KMS-11 (cell line): Measurements from ENCODE around the gene IL10.

ENCODE experiments used
- H2AFZ ChIP-seq: fragments of 200-600 bp; sonication (generic); 2 replicates; pipeline ENCODE4 v1.6.1; 2016; ENCODE audit warnings: antibody characterized with exemption, mixed run types, low read depth
- H3K27ac ChIP-seq: fragments of 200-600 bp; sonication (generic); 2 replicates; pipeline ENCODE4 v1.6.1; 2016; ENCODE audit warnings: mild to moderate bottlenecking, mixed run types
- H3K27me3 ChIP-seq: fragments of 200-600 bp; sonication (generic); 2 replicates; pipeline ENCODE4 v1.6.1; 2017; ENCODE audit warnings: mild to moderate bottlenecking, low read depth, mixed run types, moderate library complexity; ENCODE audit not compliant: insufficient read depth
- H3K36me3 ChIP-seq: fragments of 200-600 bp; sonication (generic); 2 replicates; pipeline ENCODE4 v1.6.1; 2017; ENCODE audit warnings: mild to moderate bottlenecking, mixed run types; ENCODE audit not compliant: insufficient read depth
- H3K4me1 ChIP-seq: fragments of 200-600 bp; sonication (generic); 2 replicates; pipeline ENCODE4 v1.6.1; 2016; ENCODE audit warnings: mild to moderate bottlenecking, low read depth, mixed run types; ENCODE audit not compliant: poor library complexity, severe bottlenecking
- H3K4me2 ChIP-seq: fragments of 200-600 bp; sonication (generic); 2 replicates; pipeline ENCODE4 v1.7.0; 2016; ENCODE audit warnings: mild to moderate bottlenecking, mixed run types
- H3K4me3 ChIP-seq: fragments of 200-600 bp; sonication (generic); IDR thresholded peaks from 2 replicates; pipeline ENCODE4 v1.6.1; 2017; ENCODE audit warnings: low read depth, low read length, mixed read lengths; ENCODE audit not compliant: insufficient read depth
- H3K79me2 ChIP-seq: fragments of 200-600 bp; sonication (generic); 2 replicates; pipeline ENCODE4 v1.6.1; 2016; ENCODE audit warnings: low read depth, mixed run types; ENCODE audit not compliant: insufficient read depth
- H3K9ac ChIP-seq: fragments of 200-600 bp; sonication (generic); 2 replicates; pipeline ENCODE4 v1.6.1; 2016; ENCODE audit warnings: mild to moderate bottlenecking, mixed run types
- H4K20me1 ChIP-seq: fragments of 200-600 bp; sonication (generic); 2 replicates; pipeline ENCODE4 v1.6.1; 2016; ENCODE audit warnings: mild to moderate bottlenecking, mixed run types; ENCODE audit not compliant: insufficient read depth
- CTCF ChIP-seq: fragments of 200-600 bp; sonication (generic); conservative IDR thresholded peaks from 2 replicates; pipeline ENCODE4 v1.6.1; 2017; ENCODE audit warnings: low read depth, mild to moderate bottlenecking, antibody characterized with exemption, low read length, moderate library complexity, mixed read lengths

The IL10 gene

GRCh38 chr1:206793620-206794019 is 21.3 kb upstream of the IL10 start:
- H3K4me2 ChIP-seq, result no peak overlapping the region; the same call in 1 of the 2 replicates
- H4K20me1 ChIP-seq, result no peaks in the 10 kb centered on the region
- TF ChIP-seq CTCF, result no peak
- H3K36me3 ChIP-seq, result no peaks in the 10 kb centered on the region
- no peak overlapping the region for H2AFZ ChIP-seq
- peaks cover 98% of the 10 kb centered on the region for H3K4me1 ChIP-seq
- H3K27ac ChIP-seq, result no peak overlapping the region
- H3K27me3 ChIP-seq, result no peaks in the 10 kb centered on the region
- no peaks in the 10 kb centered on the region for H3K79me2 ChIP-seq
- no peak overlapping the region for H3K4me3 ChIP-seq
- H3K9ac ChIP-seq, result no peak overlapping the region

- Histone ChIP-seq H3K27me3 (no peaks in the 10 kb centered on the region), H3K79me2 (no peaks in the 10 kb centered on the region), H3K4me1 (peaks cover 98% of the 10 kb centered on the region), H2AFZ (no peak overlapping the region), H4K20me1 (no peaks in the 10 kb centered on the region), H3K36me3 (no peaks in the 10 kb centered on the region), H3K4me3 (no peak overlapping the region), H3K4me2 (peak overlapping the region; percentile 87; the same call in 1 of the 2 replicates), H3K27ac (no peak overlapping the region; the same call in 1 of the 2 replicates), H3K9ac (no peak overlapping the region)
- no peak for TF ChIP-seq CTCF
Observed at GRCh38 chr1:206792939-206793607, 20.8 kb upstream of the IL10 start.

- no peaks in the 10 kb centered on the region for H4K20me1 ChIP-seq
- peak overlapping the region; percentile 58 for H3K4me3 ChIP-seq
- peaks cover 100% of the 10 kb centered on the region for H3K4me1 ChIP-seq
- no peak for TF ChIP-seq CTCF
- peak overlapping the region; percentile 66 for H3K9ac ChIP-seq
- peak overlapping the region; percentile 87 for H3K4me2 ChIP-seq
- H3K27me3 ChIP-seq, result no peaks in the 10 kb centered on the region
- no peaks in the 10 kb centered on the region for H3K79me2 ChIP-seq
- H3K27ac ChIP-seq, result peak overlapping the region; percentile 89
- no peaks in the 10 kb centered on the region for H3K36me3 ChIP-seq
- H2AFZ ChIP-seq, result peak overlapping the region; percentile 43
Observed at GRCh38 chr1:206790502-206791250, 18.4 kb upstream of the IL10 start.

GRCh38 chr1:206788487-206789050 is 16.3 kb upstream of the IL10 start:
- Histone ChIP-seq H3K27ac (no peak overlapping the region), H3K4me3 (no peak overlapping the region), H3K27me3 (no peaks in the 10 kb centered on the region), H4K20me1 (no peaks in the 10 kb centered on the region), H3K4me2 (no peak overlapping the region), H3K9ac (no peak overlapping the region), H3K4me1 (peaks cover 100% of the 10 kb centered on the region), H3K79me2 (no peaks in the 10 kb centered on the region), H3K36me3 (no peaks in the 10 kb centered on the region), H2AFZ (no peak overlapping the region)
- no peak for TF ChIP-seq CTCF
